ENCODE results near the gene TAS2R39. TPM values are rescaled to one million over a fixed set of nuclear protein-coding genes. Genes with fewer than 3 reads are reported as not detected.

TAS2R39 gene
- total RNA-seq, 8 experiments from 2014 or later = 0.28 to 0.45 (median 0.33) TPM; not detected in 3

DNA sequence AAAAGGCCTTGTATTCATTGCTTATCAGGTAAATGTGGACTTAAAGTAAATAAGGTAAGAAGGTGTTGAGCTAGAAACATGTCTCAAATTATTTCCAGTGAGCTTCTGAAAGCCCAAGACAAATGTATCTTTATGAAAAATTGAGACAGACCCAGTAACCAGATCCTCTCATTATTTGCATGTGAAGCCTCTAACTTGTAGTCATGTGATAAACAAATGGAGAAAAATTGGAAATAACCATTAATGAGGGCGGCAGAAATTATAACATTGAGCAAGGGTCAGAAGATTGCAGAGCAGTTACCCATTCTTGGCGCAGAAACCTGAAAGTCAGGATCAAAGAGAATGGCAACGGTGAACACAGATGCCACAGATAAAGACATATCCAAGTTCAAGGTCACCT is 38.5 kb downstream of the TAS2R39 start, which contains the start of gene TAS2R40:
Gene TAS2R40, plus strand, starts transcription at position 301 of the 400 bp plus-strand sequence. Its CDS starts 42 bp downstream, at position 343.
- in situ Hi-C loops (cut with MboI; ENCODE audit: low pct_unique_long_range_greater_than_20kb in 2 of 9, low sequenced_read_pairs in 9 of 9, unreplicated experiment in 9 of 9) = loop anchor here in 7 of 9 experiments (25.0 kb wide), 3 partner anchors 209 to 584 kb away; partner anchors contain the start of gene EPHB6 (in 5 of the 7)
- Histone ChIP-seq H3K4me3 (no peak within 1 kb of the TSS), H3K27ac (no peak within 1 kb of the TSS), H3K4me1 (replicated peaks in 1 of 2) (no peaks in the 10 kb centered on the region)
- no peak for ATAC-seq (replicated peaks in 6 of 8)
- WGBS, 10 experiments = 47 to 93% (median 60%) methylated on average over 1 to 3 of the region's 3 CpGs

- WGBS, 10 experiments = 5 to 100% (median 59%) methylated on average over 2 to 6 of the region's 7 CpGs; no CpG with 5 or more reads in 2 of the 10 experiments
- in situ Hi-C loops (cut with MboI; ENCODE audit: low pct_unique_long_range_greater_than_20kb in 2 of 9, low sequenced_read_pairs in 9 of 9, unreplicated experiment in 9 of 9) = loop anchor here in 7 of 9 experiments (25.0 kb wide), 3 partner anchors 210 to 585 kb away; partner anchors contain the start of gene EPHB6 (in 5 of the 7)
- Histone ChIP-seq H3K4me3 (no peak overlapping the region), H3K4me1 (replicated peaks in 1 of 2) (no peaks in the 10 kb centered on the region), H3K27ac (no peak overlapping the region)
- ATAC-seq (replicated peaks in 6 of 8) = no peak
These were observed 39.6 kb downstream of the TAS2R39 start for GRCh38 chr7:143222782-143223181.

DNA sequence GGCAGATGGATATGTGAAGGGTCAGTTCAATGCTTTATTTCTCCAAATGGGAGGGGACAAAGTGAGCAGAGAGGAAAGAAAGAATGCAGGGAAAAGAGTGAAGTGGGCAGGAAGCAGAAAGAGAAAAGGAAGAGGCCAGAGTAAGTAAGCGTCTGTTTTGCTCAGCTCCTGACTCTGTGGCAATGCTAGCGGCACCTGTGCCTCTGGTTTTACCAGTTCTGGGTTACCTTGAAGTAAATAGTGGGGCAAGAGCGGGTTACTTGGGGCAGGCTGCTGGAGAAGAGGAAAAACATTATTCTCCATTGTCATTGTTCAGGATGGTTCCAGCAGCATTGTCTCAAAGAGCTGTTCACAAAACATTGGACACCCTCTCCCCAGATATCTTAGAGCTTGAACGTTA is 40.6 kb downstream of the TAS2R39 start:
- ATAC-seq (replicated peaks in 6 of 8) = no peak
- Histone ChIP-seq H3K4me1 (replicated peaks in 1 of 2) (peaks cover 0 to under 1% of the 10 kb centered on the region in 2 donors), H3K4me3 (no peak overlapping the region), H3K27ac (no peak overlapping the region)
- in situ Hi-C loops (cut with MboI; ENCODE audit: low pct_unique_long_range_greater_than_20kb in 2 of 9, low sequenced_read_pairs in 9 of 9, unreplicated experiment in 9 of 9) = loop anchor here in 7 of 9 experiments (25.0 kb wide), 3 partner anchors 211 to 586 kb away; partner anchors contain the start of gene EPHB6 (in 5 of the 7)
- WGBS, 10 experiments = 0 to 92% (median 63%) methylated on average over 1 to 4 of the region's 4 CpGs; no CpG with 5 or more reads in 1 of the 10 experiments

DNA sequence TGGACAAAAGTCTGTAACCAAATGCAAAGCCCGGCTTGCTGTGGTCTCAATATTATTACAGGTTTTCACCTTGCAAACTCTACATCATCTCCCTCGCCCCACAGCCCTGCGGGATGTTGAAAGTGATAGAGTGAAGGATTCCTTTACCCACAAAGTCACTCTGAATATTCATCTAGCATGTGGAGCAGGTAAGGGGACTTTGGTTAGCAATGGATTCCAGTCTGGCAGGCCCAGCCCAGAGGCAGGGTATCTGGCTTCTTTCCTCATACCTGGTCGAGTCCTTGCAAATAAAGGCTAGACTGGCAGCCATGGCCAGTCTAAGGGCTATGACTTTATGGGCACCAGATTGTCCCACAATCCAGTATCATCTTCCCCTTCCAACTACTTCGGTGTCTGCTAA is 41.8 kb downstream of the TAS2R39 start:
- H3K27ac ChIP-seq = no peak overlapping the region
- ATAC-seq (replicated peaks in 6 of 8) = no peak
- H3K4me3 ChIP-seq = no peak overlapping the region
- in situ Hi-C loops (cut with MboI; ENCODE audit: low pct_unique_long_range_greater_than_20kb in 2 of 9, low sequenced_read_pairs in 9 of 9, unreplicated experiment in 9 of 9) = loop anchor here in 2 of 9 experiments (25.0 kb wide), 1 partner anchor 187 kb away; the partner anchor contains the start of gene EPHA1 (in 2 of the 2)
- 0 to 100% (median 80%) methylated on average over 1 to 3 of the region's 5 CpGs for WGBS, 10 experiments
- peaks cover 5 to 11% of the 10 kb centered on the region in 2 donors for H3K4me1 ChIP-seq (replicated peaks in 1 of 2)

DNA sequence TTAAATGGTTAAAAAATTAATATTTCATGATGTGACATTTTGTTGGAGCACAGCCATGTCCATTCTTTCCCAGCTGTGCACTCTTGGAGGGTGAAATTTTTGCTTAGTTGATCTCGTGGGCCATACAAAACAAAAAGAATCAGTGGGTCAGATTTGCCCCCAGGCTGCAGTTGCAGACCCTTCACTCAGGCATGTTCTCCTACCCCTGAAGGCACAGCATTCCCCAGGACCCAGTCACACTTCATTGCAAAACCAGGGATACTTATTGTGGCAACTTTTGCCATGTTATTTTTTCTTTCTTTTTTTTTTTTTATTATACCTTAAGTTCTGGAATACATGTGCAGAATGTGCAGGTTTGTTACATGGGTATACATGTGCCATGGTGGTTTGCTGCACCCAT is 44.6 kb downstream of the TAS2R39 start:
- 0 to 100% (median 75%) methylated on average over 1 of the region's 1 CpG; no CpG with 5 or more reads in 2 of the 10 experiments for WGBS, 10 experiments
- no peak overlapping the region for H3K27ac ChIP-seq
- H3K4me3 ChIP-seq = no peak overlapping the region
- no peak for ATAC-seq (replicated peaks in 6 of 8)
- in situ Hi-C loops (cut with MboI; ENCODE audit: low pct_unique_long_range_greater_than_20kb in 2 of 9, low sequenced_read_pairs in 9 of 9, unreplicated experiment in 9 of 9) = loop anchor here in 2 of 9 experiments (25.0 kb wide), 1 partner anchor 184 kb away; the partner anchor contains the start of gene EPHA1 (in 2 of the 2)
- H3K4me1 ChIP-seq (replicated peaks in 1 of 2) = peaks cover 6 to 14% of the 10 kb centered on the region in 2 donors

DNA sequence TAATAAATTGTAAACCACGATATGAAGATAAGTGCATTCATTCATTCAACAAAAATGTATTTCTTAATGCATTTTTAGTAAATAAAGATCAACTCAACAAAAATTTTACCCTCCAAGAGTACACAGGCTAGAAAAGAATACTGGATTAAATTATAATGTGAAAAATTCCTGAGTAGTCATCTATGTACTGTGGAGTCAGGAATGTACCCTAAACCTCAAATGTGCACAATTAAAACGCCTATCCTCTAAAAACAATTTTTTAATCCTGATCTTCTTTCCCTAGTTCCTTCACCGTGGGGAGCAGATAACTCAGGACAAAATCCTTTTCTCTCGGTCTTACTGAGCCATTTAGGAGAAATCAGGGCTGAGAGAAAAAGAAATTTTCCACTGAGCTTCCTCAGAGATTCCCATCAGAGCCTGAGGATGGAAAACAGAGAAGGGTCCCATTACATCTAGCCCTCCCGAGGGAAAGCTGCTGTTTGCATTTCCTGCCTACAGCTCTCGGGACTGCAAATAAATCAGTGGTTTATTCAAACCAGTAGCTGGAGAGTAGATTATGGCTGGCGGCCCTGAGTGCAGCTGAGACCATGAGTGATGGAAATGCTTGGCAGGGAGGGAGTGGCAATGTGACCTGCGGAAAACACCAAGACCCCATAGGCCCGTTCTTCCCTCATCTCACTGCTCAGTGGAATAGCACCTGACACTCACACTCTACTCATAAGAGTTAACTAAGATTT is 46.0 kb downstream of the TAS2R39 start:
- in situ Hi-C loops (cut with MboI; ENCODE audit: low pct_unique_long_range_greater_than_20kb in 2 of 9, low sequenced_read_pairs in 9 of 9, unreplicated experiment in 9 of 9) = loop anchor here in 2 of 9 experiments (25.0 kb wide), 1 partner anchor 183 kb away; the partner anchor contains the start of gene EPHA1 (in 2 of the 2)
- H3K4me3 ChIP-seq = no peak overlapping the region
- H3K27ac ChIP-seq = peak overlapping the region; percentile 38 to 43
- peaks cover 6 to 14% of the 10 kb centered on the region in 2 donors for H3K4me1 ChIP-seq (replicated peaks in 1 of 2)
- 2 to 57% (median 33%) methylated on average over 3 to 8 of the region's 9 CpGs for WGBS, 10 experiments
- peak; percentile 68 to 100 (median 99) for ATAC-seq (replicated peaks in 6 of 8)

GRCh38 chr7:143230602-143231457 is 47.6 kb downstream of the TAS2R39 start:
- in situ Hi-C loops (cut with MboI; ENCODE audit: low pct_unique_long_range_greater_than_20kb in 2 of 9, low sequenced_read_pairs in 9 of 9, unreplicated experiment in 9 of 9) = loop anchor here in 2 of 9 experiments (25.0 kb wide), 1 partner anchor 181 kb away; the partner anchor contains the start of gene EPHA1 (in 2 of the 2)
- Histone ChIP-seq H3K27ac (no peak overlapping the region), H3K4me1 (replicated peaks in 1 of 2) (peaks cover 6 to 14% of the 10 kb centered on the region in 2 donors), H3K4me3 (no peak overlapping the region)
- ATAC-seq (replicated peaks in 6 of 8) = no peak
- 46 to 83% (median 53%) methylated on average over 1 to 2 of the region's 2 CpGs; no CpG with 5 or more reads in 7 of the 10 experiments for WGBS, 10 experiments

Other genes with a start within 250 kb of the TAS2R39 start
- under 1 TPM in 5 of 8 experiments, not detected in 3; 0.09 to 0.25 (median 0.13) TPM for gene TRPV5, start 249.7 kb upstream of the TAS2R39 start, total RNA-seq
- under 1 TPM in 1 of 8 experiments, not detected in 7; 0.29 TPM for gene LLCFC1, start 243.9 kb upstream of the TAS2R39 start, total RNA-seq
- gene KEL, start 221.1 kb upstream of the TAS2R39 start, total RNA-seq = 1 to 10 TPM in 2 of 8 experiments, under 1 TPM in 5, not detected in 1; 0.21 to 2.1 (median 0.54) TPM
- gene OR9A2, start 156.3 kb upstream of the TAS2R39 start, total RNA-seq = 1 to 10 TPM in 1 of 8 experiments, under 1 TPM in 2, not detected in 5; 0.27 to 1.5 (median 0.41) TPM
- under 1 TPM in 3 of 8 experiments, not detected in 5; 0.27 to 0.85 (median 0.29) TPM for gene OR6V1, start 131.1 kb upstream of the TAS2R39 start, total RNA-seq
- gene PIP, start 51.3 kb upstream of the TAS2R39 start, total RNA-seq = not detected
- under 1 TPM in 4 of 8 experiments, not detected in 4; 0.27 to 0.76 (median 0.57) TPM for gene TAS2R40, start 38.6 kb downstream of the TAS2R39 start, total RNA-seq
- gene GSTK1, start 80.0 kb downstream of the TAS2R39 start, total RNA-seq = 100 to 1,000 TPM in 2 of 8 experiments, 10 to 100 TPM in 6; 18.0 to 189 (median 46.9) TPM
- 1 to 10 TPM in 7 of 8 experiments, under 1 TPM in 1; 0.51 to 4.5 (median 1.8) TPM for gene TMEM139, start 101.5 kb downstream of the TAS2R39 start, total RNA-seq
- 10 to 100 TPM; 10.5 to 26.0 (median 14.1) TPM for gene CASP2, start 104.9 kb downstream of the TAS2R39 start, total RNA-seq
- under 1 TPM in 6 of 8 experiments, not detected in 2; 0.07 to 0.28 (median 0.15) TPM for gene CLCN1, start 132.7 kb downstream of the TAS2R39 start, total RNA-seq
- gene FAM131B, start 179.3 kb downstream of the TAS2R39 start, total RNA-seq = 10 to 100 TPM in 5 of 8 experiments, 1 to 10 TPM in 2, under 1 TPM in 1; 0.22 to 49.1 (median 34.2) TPM
- gene ZYX, start 197.9 kb downstream of the TAS2R39 start, total RNA-seq = 100 to 1,000 TPM in 2 of 8 experiments, 10 to 100 TPM in 6; 15.5 to 110 (median 49.1) TPM
- gene EPHA1, start 225.4 kb downstream of the TAS2R39 start, total RNA-seq = 1 to 10 TPM in 4 of 8 experiments, under 1 TPM in 4; 0.65 to 6.2 (median 0.98) TPM

Data from motor neuron (in vitro differentiated cells).